ENCODE results near the gene GRM7. TPM values are rescaled to one million over a fixed set of nuclear protein-coding genes. Genes with fewer than 3 reads are reported as not detected.
A peak's percentile ranks its signal among the peaks of the same experiment; 100 is the strongest.

Gene GRM7
- total and polyA plus RNA-seq, 2 experiments from 2014 or later = 0.40 TPM; not detected in 1

DNA sequence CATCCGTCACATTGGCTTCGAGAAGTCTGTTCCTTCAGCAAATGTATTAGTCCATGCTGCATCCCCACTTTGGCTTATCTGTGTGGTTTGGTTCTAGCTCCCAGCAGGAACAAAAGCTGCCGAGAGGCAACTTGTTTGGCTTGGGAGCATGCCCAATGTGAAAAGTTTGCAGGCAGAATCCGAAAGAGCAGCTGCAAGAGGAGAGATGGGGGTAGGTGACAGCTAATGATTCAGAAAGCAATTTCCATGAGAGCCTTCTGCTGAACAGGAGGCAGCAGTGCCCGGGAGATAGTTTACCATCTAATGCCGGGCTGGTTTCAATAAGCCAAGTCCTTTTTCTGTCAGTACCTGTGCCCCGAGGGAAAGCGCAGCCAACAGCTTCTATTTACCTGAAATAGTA is 60.2 kb downstream of the GRM7 start:
- H3K9me2 ChIP-seq (ENCODE audit: insufficient read depth) = no peaks in the 10 kb centered on the region
- H3K4me1 ChIP-seq (ENCODE audit: insufficient read depth) = no peaks in the 10 kb centered on the region
- H3F3A ChIP-seq (replicated peaks; ENCODE audit: low read depth) = no peaks in the 10 kb centered on the region
- no peak overlapping the region for H3K4me3 ChIP-seq
- Mint-ChIP-seq H3K36me3 (ENCODE audit: low read depth) (no peaks in the 10 kb centered on the region), H3K9me3 (peaks cover 77% of the 10 kb centered on the region), H3K27ac (no peak overlapping the region), H3K4me3 (no peak overlapping the region), H3K4me1 (no peaks in the 10 kb centered on the region), H3K27me3 (ENCODE audit: insufficient read depth, low read depth, poor library complexity) (no peaks in the 10 kb centered on the region)
- no peak overlapping the region for H2AFZ ChIP-seq
- H3K36me3 ChIP-seq (ENCODE audit: insufficient read depth) = no peaks in the 10 kb centered on the region; the same call in 1 of the 2 replicates
- no peak for TF ChIP-seq JUNB (IDR thresholded peaks at IDR 0.05; ENCODE audit: unreplicated experiment)
- H3K27ac ChIP-seq (ENCODE audit: low read depth) = no peak overlapping the region
- no peaks in the 10 kb centered on the region for H3K27me3 ChIP-seq (ENCODE audit: insufficient read depth)
- H3K4me2 ChIP-seq = no peak overlapping the region
- H3K79me2 ChIP-seq (replicated peaks; ENCODE audit: insufficient read depth) = no peaks in the 10 kb centered on the region
- ATAC-seq = no peak
- peak; percentile 1 for DNase-seq (ENCODE audit: low spot score)
- no peaks in the 10 kb centered on the region for H4K20me1 ChIP-seq (replicated peaks; ENCODE audit: insufficient read depth)

DNA sequence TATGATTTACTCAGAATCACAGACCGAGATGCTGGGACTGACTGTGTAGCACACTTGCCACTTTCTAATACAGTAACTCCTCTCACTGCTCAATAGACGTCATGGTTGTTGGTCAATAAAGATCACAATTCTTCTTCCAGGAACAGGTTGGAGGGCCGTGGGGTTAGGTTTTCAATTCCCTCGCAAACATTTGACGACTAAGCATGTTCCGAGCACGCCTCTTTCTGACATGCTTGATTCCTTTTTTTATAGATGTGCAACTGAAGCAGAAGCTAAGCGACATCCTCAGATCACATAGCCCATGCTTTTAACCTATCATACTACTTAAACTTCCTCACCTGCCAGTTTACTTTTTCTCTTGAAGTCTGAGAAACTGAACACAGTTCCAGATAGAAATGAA is 61.0 kb downstream of the GRM7 start:
- Histone ChIP-seq H3K4me1 (ENCODE audit: insufficient read depth) (no peaks in the 10 kb centered on the region), H3K36me3 (ENCODE audit: insufficient read depth) (no peaks in the 10 kb centered on the region; the same call in 1 of the 2 replicates), H3K9me2 (ENCODE audit: insufficient read depth) (no peaks in the 10 kb centered on the region), H2AFZ (no peak overlapping the region), H3K79me2 (replicated peaks; ENCODE audit: insufficient read depth) (no peaks in the 10 kb centered on the region), H4K20me1 (replicated peaks; ENCODE audit: insufficient read depth) (no peaks in the 10 kb centered on the region), H3K4me3 (no peak overlapping the region), H3K4me2 (no peak overlapping the region), H3K27me3 (ENCODE audit: insufficient read depth) (no peaks in the 10 kb centered on the region), H3K27ac (ENCODE audit: low read depth) (no peak overlapping the region), H3F3A (replicated peaks; ENCODE audit: low read depth) (no peaks in the 10 kb centered on the region)
- Mint-ChIP-seq H3K4me3 (no peak overlapping the region), H3K27ac (no peak overlapping the region), H3K27me3 (ENCODE audit: insufficient read depth, low read depth, poor library complexity) (no peaks in the 10 kb centered on the region), H3K9me3 (peaks cover 77% of the 10 kb centered on the region), H3K36me3 (ENCODE audit: low read depth) (no peaks in the 10 kb centered on the region), H3K4me1 (no peaks in the 10 kb centered on the region)
- no peak for ATAC-seq
- DNase-seq (ENCODE audit: low spot score) = no peak
- TF ChIP-seq JUNB (IDR thresholded peaks at IDR 0.05; ENCODE audit: unreplicated experiment) = no peak
- TF ChIP-seq EZH2phosphoT487 (IDR thresholded peaks at IDR 0.05; ENCODE audit: unreplicated experiment) = no peak
- TF ChIP-seq, protein P1, sequence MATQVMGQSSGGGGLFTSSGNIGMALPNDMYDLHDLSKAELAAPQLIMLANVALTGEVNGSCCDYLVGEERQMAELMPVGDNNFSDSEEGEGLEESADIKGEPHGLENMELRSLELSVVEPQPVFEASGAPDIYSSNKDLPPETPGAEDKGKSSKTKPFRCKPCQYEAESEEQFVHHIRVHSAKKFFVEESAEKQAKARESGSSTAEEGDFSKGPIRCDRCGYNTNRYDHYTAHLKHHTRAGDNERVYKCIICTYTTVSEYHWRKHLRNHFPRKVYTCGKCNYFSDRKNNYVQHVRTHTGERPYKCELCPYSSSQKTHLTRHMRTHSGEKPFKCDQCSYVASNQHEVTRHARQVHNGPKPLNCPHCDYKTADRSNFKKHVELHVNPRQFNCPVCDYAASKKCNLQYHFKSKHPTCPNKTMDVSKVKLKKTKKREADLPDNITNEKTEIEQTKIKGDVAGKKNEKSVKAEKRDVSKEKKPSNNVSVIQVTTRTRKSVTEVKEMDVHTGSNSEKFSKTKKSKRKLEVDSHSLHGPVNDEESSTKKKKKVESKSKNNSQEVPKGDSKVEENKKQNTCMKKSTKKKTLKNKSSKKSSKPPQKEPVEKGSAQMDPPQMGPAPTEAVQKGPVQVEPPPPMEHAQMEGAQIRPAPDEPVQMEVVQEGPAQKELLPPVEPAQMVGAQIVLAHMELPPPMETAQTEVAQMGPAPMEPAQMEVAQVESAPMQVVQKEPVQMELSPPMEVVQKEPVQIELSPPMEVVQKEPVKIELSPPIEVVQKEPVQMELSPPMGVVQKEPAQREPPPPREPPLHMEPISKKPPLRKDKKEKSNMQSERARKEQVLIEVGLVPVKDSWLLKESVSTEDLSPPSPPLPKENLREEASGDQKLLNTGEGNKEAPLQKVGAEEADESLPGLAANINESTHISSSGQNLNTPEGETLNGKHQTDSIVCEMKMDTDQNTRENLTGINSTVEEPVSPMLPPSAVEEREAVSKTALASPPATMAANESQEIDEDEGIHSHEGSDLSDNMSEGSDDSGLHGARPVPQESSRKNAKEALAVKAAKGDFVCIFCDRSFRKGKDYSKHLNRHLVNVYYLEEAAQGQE (IDR thresholded peaks at IDR 0.05; ENCODE audit: unreplicated experiment) = no peak
- TF ChIP-seq ZNF331 (CRISPR knock-in tag; IDR thresholded peaks at IDR 0.05; ENCODE audit: low read depth) = no peak
- no peak for TF ChIP-seq EZH2 (IDR thresholded peaks at IDR 0.05; ENCODE audit: low read depth, unreplicated experiment)
- no peak for TF ChIP-seq NANOG (IDR thresholded peaks at IDR 0.05; ENCODE audit: borderline replicate concordance)
- TF ChIP-seq POLR2AphosphoS5 (IDR thresholded peaks at IDR 0.05; ENCODE audit: low read depth) = no peak
- TF ChIP-seq ZNF114 (CRISPR knock-in tag; IDR thresholded peaks at IDR 0.05) = no peak
- TF ChIP-seq, protein P2, sequence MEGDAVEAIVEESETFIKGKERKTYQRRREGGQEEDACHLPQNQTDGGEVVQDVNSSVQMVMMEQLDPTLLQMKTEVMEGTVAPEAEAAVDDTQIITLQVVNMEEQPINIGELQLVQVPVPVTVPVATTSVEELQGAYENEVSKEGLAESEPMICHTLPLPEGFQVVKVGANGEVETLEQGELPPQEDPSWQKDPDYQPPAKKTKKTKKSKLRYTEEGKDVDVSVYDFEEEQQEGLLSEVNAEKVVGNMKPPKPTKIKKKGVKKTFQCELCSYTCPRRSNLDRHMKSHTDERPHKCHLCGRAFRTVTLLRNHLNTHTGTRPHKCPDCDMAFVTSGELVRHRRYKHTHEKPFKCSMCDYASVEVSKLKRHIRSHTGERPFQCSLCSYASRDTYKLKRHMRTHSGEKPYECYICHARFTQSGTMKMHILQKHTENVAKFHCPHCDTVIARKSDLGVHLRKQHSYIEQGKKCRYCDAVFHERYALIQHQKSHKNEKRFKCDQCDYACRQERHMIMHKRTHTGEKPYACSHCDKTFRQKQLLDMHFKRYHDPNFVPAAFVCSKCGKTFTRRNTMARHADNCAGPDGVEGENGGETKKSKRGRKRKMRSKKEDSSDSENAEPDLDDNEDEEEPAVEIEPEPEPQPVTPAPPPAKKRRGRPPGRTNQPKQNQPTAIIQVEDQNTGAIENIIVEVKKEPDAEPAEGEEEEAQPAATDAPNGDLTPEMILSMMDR (conservative IDR thresholded peaks at IDR 0.05; ENCODE audit: low read depth in 2 of 2) = no peak
- no peak for TF ChIP-seq STAT1 (IDR thresholded peaks at IDR 0.05; ENCODE audit: unreplicated experiment)
- TF ChIP-seq CREB1 (CRISPR knock-in tag; IDR thresholded peaks at IDR 0.05; ENCODE audit: low read depth) = no peak
- TF ChIP-seq, protein P3, sequence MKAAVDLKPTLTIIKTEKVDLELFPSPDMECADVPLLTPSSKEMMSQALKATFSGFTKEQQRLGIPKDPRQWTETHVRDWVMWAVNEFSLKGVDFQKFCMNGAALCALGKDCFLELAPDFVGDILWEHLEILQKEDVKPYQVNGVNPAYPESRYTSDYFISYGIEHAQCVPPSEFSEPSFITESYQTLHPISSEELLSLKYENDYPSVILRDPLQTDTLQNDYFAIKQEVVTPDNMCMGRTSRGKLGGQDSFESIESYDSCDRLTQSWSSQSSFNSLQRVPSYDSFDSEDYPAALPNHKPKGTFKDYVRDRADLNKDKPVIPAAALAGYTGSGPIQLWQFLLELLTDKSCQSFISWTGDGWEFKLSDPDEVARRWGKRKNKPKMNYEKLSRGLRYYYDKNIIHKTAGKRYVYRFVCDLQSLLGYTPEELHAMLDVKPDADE (IDR thresholded peaks at IDR 0.05) = no peak
